GM12878 (cell line): ENCODE results near the gene PSPC1. TPM values are rescaled to one million over a fixed set of nuclear protein-coding genes. Genes with fewer than 3 reads are reported as not detected.

Source experiments
- ATAC-seq: fragments of 200-7000 bp; cut with Tn5 transposase; 3 replicates; pipeline ENCODE4 v1.9.1; 2020; ENCODE audit warnings: mild to moderate bottlenecking, moderate library complexity
- BruUV-seq: library from RNA; stranded (reverse); fragments of 400-500 nt; replicated peaks from 2 replicates; lab custom pipeline; 2021; lab: Mats Ljungman, UMichigan
- CTCF ChIA-PET: fragments of 300-600 bp; sonication (Branson Sonifier 250); formaldehyde crosslinking; extraction: SDS; loops from one replicate; lab custom pipeline; 2021; ENCODE audit warnings: inconsistent platforms; lab: Yijun Ruan, JAX
- POLR2A ChIA-PET: fragments of 350-600 bp; formaldehyde crosslinking; extraction: SDS; loops from one replicate; lab custom pipeline; 2021; ENCODE audit warnings: inconsistent platforms; lab: Charles Lee
- RAD21 ChIA-PET: fragments of 300-600 bp; sonication (Branson Sonifier 250); formaldehyde crosslinking; loops from one replicate; lab custom pipeline; 2023; ENCODE audit warnings: antibody characterized with exemption; ENCODE audit not compliant: unreplicated experiment; lab: Charles Lee
- SMC1A ChIA-PET: fragments of 300-600 bp; sonication (Branson Sonifier 250); formaldehyde crosslinking; loops from one replicate; lab custom pipeline; 2023; ENCODE audit not compliant: unreplicated experiment, uncharacterized antibody; lab: Charles Lee
- DNase-seq: peaks from one replicate; pipeline ENCODE4 v3.0.0-alpha.2; 2011; ENCODE audit warnings: low read depth, low spot score
- FAIRE-seq: peaks from 3 replicates; lab custom pipeline; 2011; peaks lifted over from hg19 to GRCh38; lab: Jason Lieb, UNC
- H2AFZ ChIP-seq: 2 replicates; pipeline ENCODE4 v1.6.0; 2011; ENCODE audit warnings: low read depth, low read length, control low read depth; ENCODE audit not compliant: control insufficient read depth
- H3K27ac ChIP-seq: 2 replicates; pipeline ENCODE4 v1.5.1; 2011; ENCODE audit warnings: control low read depth; ENCODE audit not compliant: control insufficient read depth, insufficient read depth
- H3K27me3 ChIP-seq, 2 experiments: replicated peaks in 1 of 2; 2 replicates each; pipeline versions ENCODE4 v1.6.0 to v1.6.1; 2011; ENCODE audit warnings: low read length in 1 of 2; ENCODE audit not compliant: control insufficient read depth in 2 of 2, insufficient read depth in 2 of 2
- H3K36me3 ChIP-seq, 2 experiments: 2 replicates each; pipeline ENCODE4 v1.5.1; 2011; ENCODE audit warnings: low read length in 1 of 2; ENCODE audit not compliant: control insufficient read depth in 2 of 2, insufficient read depth in 2 of 2
- H3K4me1 ChIP-seq: 2 replicates; pipeline ENCODE4 v1.6.1; 2011; ENCODE audit warnings: mild to moderate bottlenecking, low read length, moderate library complexity, mixed read lengths; ENCODE audit not compliant: control insufficient read depth, insufficient read depth
- H3K4me2 ChIP-seq: 2 replicates; pipeline ENCODE4 v1.6.0; 2011; ENCODE audit warnings: control low read depth; ENCODE audit not compliant: control insufficient read depth, insufficient read depth
- H3K4me3 ChIP-seq: fragments of 200-600 bp; sonication (generic); 2 replicates; pipeline ENCODE4 v1.5.1; 2016
- H3K79me2 ChIP-seq: 2 replicates; pipeline ENCODE4 v1.6.0; 2011; ENCODE audit warnings: low read length; ENCODE audit not compliant: control insufficient read depth, insufficient read depth
- H3K9ac ChIP-seq: 2 replicates; pipeline ENCODE4 v1.8.0; 2011; ENCODE audit warnings: low read length, control low read depth, mixed read lengths; ENCODE audit not compliant: control insufficient read depth, insufficient read depth
- H3K9me3 ChIP-seq: replicated peaks from 3 replicates; pipeline ENCODE4 v1.5.1; 2011; ENCODE audit warnings: mild to moderate bottlenecking, low read length; ENCODE audit not compliant: control insufficient read depth, insufficient read depth
- H4K20me1 ChIP-seq: 2 replicates; pipeline ENCODE4 v1.6.0; 2011; ENCODE audit not compliant: control insufficient read depth, insufficient read depth
- BACH1 ChIP-seq: fragments of 450-650 bp; IDR thresholded peaks from 2 replicates; pipeline ENCODE4 v1.6.1; 2017; ENCODE audit warnings: mild to moderate bottlenecking, borderline replicate concordance
- BCL11A ChIP-seq: IDR thresholded peaks from 2 replicates; pipeline ENCODE4 v1.6.1; 2011; ENCODE audit warnings: low read depth, low read length
- BHLHE40 ChIP-seq, 2 experiments: fragments of 450-650 bp in 1 of 2; IDR thresholded peaks; 2 replicates each; pipeline ENCODE4 v1.6.1; 2011 to 2017; ENCODE audit warnings: low read depth in 2 of 2, borderline replicate concordance in 1 of 2, improper control_type of control experiment in 1 of 2, low read length in 1 of 2, mild to moderate bottlenecking in 1 of 2
- BMI1 ChIP-seq: fragments of 450-650 bp; IDR thresholded peaks from 2 replicates; pipeline ENCODE4 v1.6.1; 2016; ENCODE audit warnings: mild to moderate bottlenecking, moderate library complexity, borderline replicate concordance
- CHD4 ChIP-seq: fragments of 200-600 bp; sonication (generic); IDR thresholded peaks from 2 replicates; pipeline ENCODE4 v1.6.1; 2016; ENCODE audit warnings: mild to moderate bottlenecking
- CREM ChIP-seq: IDR thresholded peaks from 2 replicates; pipeline ENCODE4 v1.6.1; 2014; ENCODE audit warnings: antibody characterized with exemption, low read depth
- EZH2 ChIP-seq: IDR thresholded peaks from 2 replicates; pipeline ENCODE4 v1.6.1; 2012; ENCODE audit warnings: low read depth, mild to moderate bottlenecking, control low read depth, inconsistent platforms, low read length, borderline replicate concordance; ENCODE audit not compliant: control insufficient read depth
- FOXK2 ChIP-seq: fragments of 450-650 bp; IDR thresholded peaks from 2 replicates; pipeline ENCODE4 v1.6.1; 2017; ENCODE audit warnings: mild to moderate bottlenecking, moderate library complexity
- HDAC2 ChIP-seq: fragments of 200-600 bp; sonication (generic); IDR thresholded peaks from 2 replicates; pipeline ENCODE4 v1.6.1; 2017
- IKZF2 ChIP-seq, 2 experiments: fragments of 450-650 bp; IDR thresholded peaks; 2 replicates each; pipeline ENCODE4 v1.6.1; 2017; ENCODE audit warnings: mild to moderate bottlenecking in 2 of 2, moderate library complexity in 2 of 2
- MYB ChIP-seq: fragments of 150-350 bp; IDR thresholded peaks from 2 replicates; pipeline ENCODE4 v1.6.1; 2014; ENCODE audit warnings: mild to moderate bottlenecking, low read depth, low read length, borderline replicate concordance
- PKNOX1 ChIP-seq: fragments of 450-650 bp; IDR thresholded peaks from 2 replicates; pipeline ENCODE4 v1.6.1; 2016; ENCODE audit warnings: mild to moderate bottlenecking
- RELA ChIP-seq: fragments of 450-650 bp; IDR thresholded peaks from 2 replicates; pipeline ENCODE4 v1.8.0; 2014; ENCODE audit warnings: borderline replicate concordance; ENCODE audit not compliant: partially characterized antibody
- SIN3A ChIP-seq: IDR thresholded peaks from 2 replicates; pipeline ENCODE4 v1.6.1; 2012; ENCODE audit warnings: low read depth, low read length, improper control_type of control experiment
- SMAD1 ChIP-seq: fragments of 450-650 bp; IDR thresholded peaks from 2 replicates; pipeline ENCODE4 v1.6.1; 2018; ENCODE audit warnings: mild to moderate bottlenecking, low read depth; ENCODE audit not compliant: partially characterized antibody
- SMARCA5 ChIP-seq: fragments of 450-650 bp; IDR thresholded peaks from 2 replicates; pipeline ENCODE4 v1.6.1; 2017; ENCODE audit warnings: mild to moderate bottlenecking
- SMC3 ChIP-seq: IDR thresholded peaks from 2 replicates; pipeline ENCODE4 v1.6.1; 2011; ENCODE audit warnings: low read length, improper control_type of control experiment, borderline replicate concordance
- ZNF24 ChIP-seq: fragments of 450-650 bp; IDR thresholded peaks from 2 replicates; pipeline ENCODE4 v1.6.1; 2017; ENCODE audit warnings: antibody characterized with exemption, mild to moderate bottlenecking
- ZNF687 ChIP-seq: fragments of 450-650 bp; IDR thresholded peaks from 2 replicates; pipeline ENCODE4 v1.6.1; 2017; ENCODE audit warnings: mild to moderate bottlenecking, moderate library complexity
- WGBS: methylation state at CpG from one replicate; pipeline ENCODE4 v1.1.6; 2016; ENCODE audit warnings: low lambda C conversion rate; ENCODE audit not compliant: insufficient replicate concordance, insufficient coverage; ENCODE audit errors: missing lambda C conversion rate; 5-methylcytosine and 5-hydroxymethylcytosine counted together
- in situ Hi-C: fragments of 300-500 bp; cut with MboI; formaldehyde crosslinking; loops from 9 replicates; pipeline ENCODE4 v1.14.3; 2018; ENCODE audit warnings: mixed read lengths
- intact Hi-C: fragments of 100-400 bp; cut with micrococcal nuclease; formaldehyde crosslinking; loops from one replicate; pipeline ENCODE4 v1.14.2; 2022; ENCODE audit not compliant: unreplicated experiment
- polyA plus RNA-seq, 11 experiments: library from polyadenylated mRNA; depleted of rRNA in 4 of 11; unstranded in 6 of 11; stranded (reverse) in 5 of 11; fragments of >200 nt; fragmentation: Nextera tagmentation in 4 of 11; fragmentation: Illumina TruSeq in 1 of 11; extraction: Ambion mirVana in 4 of 11; extraction: Trizol in 1 of 11; gene quantifications; 1 replicate in 1 of 11; 2 replicates in 10 of 11; pipeline versions ENCODE4 v1.2.1 to v1.2.3, GENCODE V29; 2011 to 2016; ENCODE audit warnings: inconsistent platforms in 2 of 11, missing spikeins in 2 of 11, low read depth in 1 of 11
- total RNA-seq, 4 experiments: library from RNA; depleted of rRNA in 3 of 4; stranded (reverse); fragments of >200 nt in 3 of 4; fragmentation: Illumina TruSeq in 1 of 4; extraction: Trizol in 1 of 4; gene quantifications; 2 replicates each; pipeline versions ENCODE4 v1.2.1 to v1.2.3, GENCODE V29; 2013 to 2021

PSPC1 gene
- total and polyA plus RNA-seq, 10 of the 15 experiments (the other 5 are each of a cell fraction or from before 2014, with no cell fraction given) = 17.7 to 76.3 (median 66.8) TPM

- H3K4me1 ChIP-seq = no peaks in the 10 kb centered on the region
- peaks cover 11 to 32% of the 10 kb centered on the region in 2 experiments; a peak in 3 of 4 replicates for H3K36me3 ChIP-seq
- SMC1A ChIA-PET = no interaction called here
- POLR2A ChIA-PET = no interaction called here
- no peak overlapping the region for H3K27ac ChIP-seq
- FAIRE-seq (no peak), DNase-seq (no peak), ATAC-seq (no peak)
- 98% methylated on average over 11 of the region's 14 CpGs for WGBS
- RAD21 ChIA-PET = no interaction called here
- no peak overlapping the region for H3K4me2 ChIP-seq
- no peaks in the 10 kb centered on the region for H3K27me3 ChIP-seq
- no peak overlapping the region for H3K9ac ChIP-seq
- CTCF ChIA-PET = no interaction called here
- in situ Hi-C loops = no loop called here
- no peak overlapping the region for H2AFZ ChIP-seq
- H3K9me3 ChIP-seq = no peaks in the 10 kb centered on the region
- no peaks in the 10 kb centered on the region for H3K79me2 ChIP-seq
- H4K20me1 ChIP-seq = no peaks in the 10 kb centered on the region
- BruUV-seq = no TSS peak
- intact Hi-C loops = no loop called here
- H3K4me3 ChIP-seq = no peak overlapping the region
- TF ChIP-seq SMC3 = no peak
- no peak for TF ChIP-seq SMAD1
- TF ChIP-seq BACH1 = no peak
- no peak for TF ChIP-seq PKNOX1
- no peak for TF ChIP-seq CREM
- no peak for TF ChIP-seq BCL11A
- TF ChIP-seq ZNF24 = no peak
- no peak for TF ChIP-seq SMARCA5
- TF ChIP-seq RELA = no peak
- TF ChIP-seq CHD4 = no peak
- no peak for TF ChIP-seq IKZF2 (IDR thresholded peaks at IDR 0.05)
- TF ChIP-seq HDAC2 = no peak
- TF ChIP-seq FOXK2 = no peak
- no peak for TF ChIP-seq BMI1
- no peak for TF ChIP-seq BHLHE40 (IDR thresholded peaks at IDR 0.05; ENCODE audit: borderline replicate concordance in 1 of 2, low read depth in 2 of 2, low read length in 1 of 2)
- no peak for TF ChIP-seq ZNF687
- TF ChIP-seq MYB = no peak
- TF ChIP-seq EZH2 = no peak
- no peak for TF ChIP-seq SIN3A
Measured at GRCh38 chr13:19664481-19665230, 118.1 kb downstream of the PSPC1 start.
